HFF-Myc (cell line): ENCODE results near the gene GAA.

Source experiments
- DNase-seq: peaks from one replicate; pipeline ENCODE4 v3.0.0-alpha.2; 2011; ENCODE audit warnings: low read depth; ENCODE audit errors: extremely low read depth
- H3K4me3 ChIP-seq: replicated peaks from 2 replicates; pipeline ENCODE4 v1.5.1; 2011; ENCODE audit warnings: low read depth, mild to moderate bottlenecking, control low read depth, low read length
- CTCF ChIP-seq: IDR thresholded peaks from 2 replicates; pipeline ENCODE4 v1.5.1; 2012; ENCODE audit warnings: mild to moderate bottlenecking, low read depth, low read length, control low read depth; ENCODE audit errors: missing control alignments

Gene GAA

GRCh38 chr17:80142929-80143328, 41.5 kb downstream of the GAA start:
- TF ChIP-seq CTCF = no peak
- H3K4me3 ChIP-seq = no peak overlapping the region
- no peak for DNase-seq

- no peak for TF ChIP-seq CTCF
- H3K4me3 ChIP-seq = peak overlapping the region; percentile 86
- no peak for DNase-seq
These were observed 44.0 kb downstream of the GAA start for GRCh38 chr17:80145076-80146075.

- DNase-seq = no peak
- no peak for TF ChIP-seq CTCF
- peak overlapping the region; percentile 86 for H3K4me3 ChIP-seq
These were observed 45.0 kb downstream of the GAA start for GRCh38 chr17:80146121-80147034.

- TF ChIP-seq CTCF = no peak
- DNase-seq = peak; percentile 97
- peak within 1 kb of the TSS; percentile 86 for H3K4me3 ChIP-seq
These were observed 45.8 kb downstream of the GAA start, which contains the start of gene EIF4A3 for GRCh38 chr17:80147035-80147822. Gene EIF4A3 (minus strand): TSS chr17:80147128. CDS start chr17:80146961, 167 bp downstream.

GRCh38 chr17:80151333-80151732, 50.0 kb downstream of the GAA start:
- TF ChIP-seq CTCF = no peak
- no peak overlapping the region for H3K4me3 ChIP-seq
- no peak for DNase-seq
